Measurements from ENCODE around the gene CDK6.

The CDK6 gene

GRCh38 chr7:92709150-92709549, 127.2 kb downstream of the CDK6 start:
- Histone ChIP-seq H2AFZ (ENCODE audit: low read length) (no peak overlapping the region), H4K91ac (ENCODE audit: low read depth, low read length, poor library complexity) (no peak overlapping the region), H3K18ac (ENCODE audit: low read length) (no peak overlapping the region), H2BK120ac (ENCODE audit: low read depth, low read length) (no peak overlapping the region), H3K27me3 (ENCODE audit: control insufficient read depth in 3 of 3, insufficient read depth in 3 of 3, low read depth in 1 of 3, low read length in 3 of 3) (no peaks in the 10 kb centered on the region), H3K23ac (ENCODE audit: low read depth, low read length, poor library complexity) (no peak overlapping the region), H3K9ac (ENCODE audit: low read depth, low read length, poor library complexity) (no peak overlapping the region), H2BK5ac (ENCODE audit: low read length) (no peak overlapping the region), H3K14ac (ENCODE audit: low read length) (no peak overlapping the region), H3K9me3 (replicated peaks in 1 of 2; ENCODE audit: control insufficient read depth in 2 of 2, insufficient read depth in 1 of 2, low read depth in 1 of 2, low read length in 2 of 2) (peaks cover 0 to 14% of the 10 kb centered on the region in 2 donors), H2AK5ac (ENCODE audit: low read depth, low read length) (no peak overlapping the region), H3K79me1 (ENCODE audit: low read depth, low read length) (no peaks in the 10 kb centered on the region), H3K27ac (replicated peaks; ENCODE audit: low read length) (no peak overlapping the region), H3K4me2 (ENCODE audit: insufficient read depth, low read length, poor library complexity, severe bottlenecking) (no peak overlapping the region), H3K4ac (ENCODE audit: low read length) (no peak overlapping the region), H3K4me1 (ENCODE audit: control insufficient read depth in 2 of 2, insufficient read depth in 1 of 2, low read depth in 1 of 2, low read length in 2 of 2) (no peaks in the 10 kb centered on the region), H4K8ac (ENCODE audit: low read depth, low read length) (no peak overlapping the region), H2BK15ac (ENCODE audit: low read length) (no peak overlapping the region), H2BK12ac (ENCODE audit: low read length) (no peak overlapping the region), H3K4me3 (ENCODE audit: low read length in 2 of 2) (no peak overlapping the region), H3K36me3 (replicated peaks in 1 of 2; ENCODE audit: control insufficient read depth in 2 of 2, insufficient read depth in 2 of 2, low read length in 2 of 2) (peaks cover 0 to 4% of the 10 kb centered on the region in 2 donors)
- DNase-seq (ENCODE audit: low spot score) = no peak
- WGBS, 2 donors (ENCODE audit: extremely low coverage in 2 of 2, insufficient read length in 2 of 2, insufficient replicate concordance in 1 of 2) = no CpG with 5 or more reads among the region's 2 CpGs

- H3K9ac ChIP-seq (ENCODE audit: low read depth, low read length, poor library complexity) = no peak overlapping the region
- H2BK15ac ChIP-seq (ENCODE audit: low read length) = no peak overlapping the region
- no peak overlapping the region for H4K8ac ChIP-seq (ENCODE audit: low read depth, low read length)
- H3K4me3 ChIP-seq (ENCODE audit: low read length in 2 of 2) = no peak overlapping the region
- no peaks in the 10 kb centered on the region for H3K36me3 ChIP-seq (replicated peaks in 1 of 2; ENCODE audit: control insufficient read depth in 2 of 2, insufficient read depth in 2 of 2, low read length in 2 of 2)
- no peak overlapping the region for H2AFZ ChIP-seq (ENCODE audit: low read length)
- H3K23ac ChIP-seq (ENCODE audit: low read depth, low read length, poor library complexity) = no peak overlapping the region
- H2AK5ac ChIP-seq (ENCODE audit: low read depth, low read length) = no peak overlapping the region
- no peak overlapping the region for H4K91ac ChIP-seq (ENCODE audit: low read depth, low read length, poor library complexity)
- H3K27ac ChIP-seq (replicated peaks; ENCODE audit: low read length) = no peak overlapping the region
- no peak overlapping the region for H2BK12ac ChIP-seq (ENCODE audit: low read length)
- H2BK5ac ChIP-seq (ENCODE audit: low read length) = no peak overlapping the region
- no peak overlapping the region for H3K14ac ChIP-seq (ENCODE audit: low read length)
- no peak for DNase-seq (ENCODE audit: low spot score)
- no peaks in the 10 kb centered on the region for H3K4me1 ChIP-seq (ENCODE audit: control insufficient read depth in 2 of 2, insufficient read depth in 1 of 2, low read depth in 1 of 2, low read length in 2 of 2)
- H3K18ac ChIP-seq (ENCODE audit: low read length) = no peak overlapping the region
- no CpG with 5 or more reads among the region's 5 CpGs for WGBS, 2 donors (ENCODE audit: extremely low coverage in 2 of 2, insufficient read length in 2 of 2, insufficient replicate concordance in 1 of 2)
- H3K4ac ChIP-seq (ENCODE audit: low read length) = no peak overlapping the region
- peaks cover 0 to 14% of the 10 kb centered on the region in 2 donors for H3K9me3 ChIP-seq (replicated peaks in 1 of 2; ENCODE audit: control insufficient read depth in 2 of 2, insufficient read depth in 1 of 2, low read depth in 1 of 2, low read length in 2 of 2)
- H3K27me3 ChIP-seq (ENCODE audit: control insufficient read depth in 3 of 3, insufficient read depth in 3 of 3, low read depth in 1 of 3, low read length in 3 of 3) = no peaks in the 10 kb centered on the region
- H2BK120ac ChIP-seq (ENCODE audit: low read depth, low read length) = no peak overlapping the region
- H3K79me1 ChIP-seq (ENCODE audit: low read depth, low read length) = no peaks in the 10 kb centered on the region
- H3K4me2 ChIP-seq (ENCODE audit: insufficient read depth, low read length, poor library complexity, severe bottlenecking) = no peak overlapping the region
Measured at GRCh38 chr7:92708111-92709042, 128.0 kb downstream of the CDK6 start.

GRCh38 chr7:92707435-92707834, 128.9 kb downstream of the CDK6 start:
- Histone ChIP-seq H4K91ac (ENCODE audit: low read depth, low read length, poor library complexity) (no peak overlapping the region), H2BK120ac (ENCODE audit: low read depth, low read length) (no peak overlapping the region), H2BK15ac (ENCODE audit: low read length) (no peak overlapping the region), H3K4me2 (ENCODE audit: insufficient read depth, low read length, poor library complexity, severe bottlenecking) (no peak overlapping the region), H3K23ac (ENCODE audit: low read depth, low read length, poor library complexity) (no peak overlapping the region), H3K4ac (ENCODE audit: low read length) (no peak overlapping the region), H3K4me3 (ENCODE audit: low read length in 2 of 2) (no peak overlapping the region), H2BK5ac (ENCODE audit: low read length) (no peak overlapping the region), H3K27ac (replicated peaks; ENCODE audit: low read length) (no peak overlapping the region), H3K27me3 (ENCODE audit: control insufficient read depth in 3 of 3, insufficient read depth in 3 of 3, low read depth in 1 of 3, low read length in 3 of 3) (no peaks in the 10 kb centered on the region), H3K18ac (ENCODE audit: low read length) (no peak overlapping the region), H2BK12ac (ENCODE audit: low read length) (no peak overlapping the region), H3K14ac (ENCODE audit: low read length) (no peak overlapping the region), H3K9me3 (replicated peaks in 1 of 2; ENCODE audit: control insufficient read depth in 2 of 2, insufficient read depth in 1 of 2, low read depth in 1 of 2, low read length in 2 of 2) (peaks cover 0 to 14% of the 10 kb centered on the region in 2 donors), H4K8ac (ENCODE audit: low read depth, low read length) (no peak overlapping the region), H3K4me1 (ENCODE audit: control insufficient read depth in 2 of 2, insufficient read depth in 1 of 2, low read depth in 1 of 2, low read length in 2 of 2) (no peaks in the 10 kb centered on the region), H3K36me3 (replicated peaks in 1 of 2; ENCODE audit: control insufficient read depth in 2 of 2, insufficient read depth in 2 of 2, low read length in 2 of 2) (no peaks in the 10 kb centered on the region), H3K9ac (ENCODE audit: low read depth, low read length, poor library complexity) (no peak overlapping the region), H2AK5ac (ENCODE audit: low read depth, low read length) (no peak overlapping the region), H2AFZ (ENCODE audit: low read length) (no peak overlapping the region), H3K79me1 (ENCODE audit: low read depth, low read length) (no peaks in the 10 kb centered on the region)
- no peak for DNase-seq (ENCODE audit: low spot score)
- WGBS, 2 donors (ENCODE audit: extremely low coverage in 2 of 2, insufficient read length in 2 of 2, insufficient replicate concordance in 1 of 2) = no CpG with 5 or more reads among the region's 3 CpGs

GRCh38 chr7:92706563-92706962, 129.8 kb downstream of the CDK6 start:
- H2BK12ac ChIP-seq (ENCODE audit: low read length) = no peak overlapping the region
- no peak overlapping the region for H4K91ac ChIP-seq (ENCODE audit: low read depth, low read length, poor library complexity)
- H3K18ac ChIP-seq (ENCODE audit: low read length) = no peak overlapping the region
- H3K27me3 ChIP-seq (ENCODE audit: control insufficient read depth in 3 of 3, insufficient read depth in 3 of 3, low read depth in 1 of 3, low read length in 3 of 3) = no peaks in the 10 kb centered on the region
- no peak overlapping the region for H2AK5ac ChIP-seq (ENCODE audit: low read depth, low read length)
- no peak overlapping the region for H2AFZ ChIP-seq (ENCODE audit: low read length)
- H2BK15ac ChIP-seq (ENCODE audit: low read length) = no peak overlapping the region
- H3K4me3 ChIP-seq (ENCODE audit: low read length in 2 of 2) = no peak overlapping the region
- peaks cover 0 to 14% of the 10 kb centered on the region in 2 donors for H3K9me3 ChIP-seq (replicated peaks in 1 of 2; ENCODE audit: control insufficient read depth in 2 of 2, insufficient read depth in 1 of 2, low read depth in 1 of 2, low read length in 2 of 2)
- no peaks in the 10 kb centered on the region for H3K79me1 ChIP-seq (ENCODE audit: low read depth, low read length)
- no peaks in the 10 kb centered on the region for H3K36me3 ChIP-seq (replicated peaks in 1 of 2; ENCODE audit: control insufficient read depth in 2 of 2, insufficient read depth in 2 of 2, low read length in 2 of 2)
- H3K23ac ChIP-seq (ENCODE audit: low read depth, low read length, poor library complexity) = no peak overlapping the region
- no peaks in the 10 kb centered on the region for H3K4me1 ChIP-seq (ENCODE audit: control insufficient read depth in 2 of 2, insufficient read depth in 1 of 2, low read depth in 1 of 2, low read length in 2 of 2)
- no peak for DNase-seq (ENCODE audit: low spot score)
- no peak overlapping the region for H4K8ac ChIP-seq (ENCODE audit: low read depth, low read length)
- H3K9ac ChIP-seq (ENCODE audit: low read depth, low read length, poor library complexity) = no peak overlapping the region
- H3K4ac ChIP-seq (ENCODE audit: low read length) = no peak overlapping the region
- H2BK5ac ChIP-seq (ENCODE audit: low read length) = no peak overlapping the region
- no peak overlapping the region for H3K27ac ChIP-seq (replicated peaks; ENCODE audit: low read length)
- H2BK120ac ChIP-seq (ENCODE audit: low read depth, low read length) = no peak overlapping the region
- H3K4me2 ChIP-seq (ENCODE audit: insufficient read depth, low read length, poor library complexity, severe bottlenecking) = no peak overlapping the region
- no CpG with 5 or more reads among the region's 2 CpGs for WGBS, 2 donors (ENCODE audit: extremely low coverage in 2 of 2, insufficient read length in 2 of 2, insufficient replicate concordance in 1 of 2)
- no peak overlapping the region for H3K14ac ChIP-seq (ENCODE audit: low read length)

All from neuronal stem cell (in vitro differentiated cells).